ENCODE measurements around the gene TEX22.

The TEX22 gene

DNA sequence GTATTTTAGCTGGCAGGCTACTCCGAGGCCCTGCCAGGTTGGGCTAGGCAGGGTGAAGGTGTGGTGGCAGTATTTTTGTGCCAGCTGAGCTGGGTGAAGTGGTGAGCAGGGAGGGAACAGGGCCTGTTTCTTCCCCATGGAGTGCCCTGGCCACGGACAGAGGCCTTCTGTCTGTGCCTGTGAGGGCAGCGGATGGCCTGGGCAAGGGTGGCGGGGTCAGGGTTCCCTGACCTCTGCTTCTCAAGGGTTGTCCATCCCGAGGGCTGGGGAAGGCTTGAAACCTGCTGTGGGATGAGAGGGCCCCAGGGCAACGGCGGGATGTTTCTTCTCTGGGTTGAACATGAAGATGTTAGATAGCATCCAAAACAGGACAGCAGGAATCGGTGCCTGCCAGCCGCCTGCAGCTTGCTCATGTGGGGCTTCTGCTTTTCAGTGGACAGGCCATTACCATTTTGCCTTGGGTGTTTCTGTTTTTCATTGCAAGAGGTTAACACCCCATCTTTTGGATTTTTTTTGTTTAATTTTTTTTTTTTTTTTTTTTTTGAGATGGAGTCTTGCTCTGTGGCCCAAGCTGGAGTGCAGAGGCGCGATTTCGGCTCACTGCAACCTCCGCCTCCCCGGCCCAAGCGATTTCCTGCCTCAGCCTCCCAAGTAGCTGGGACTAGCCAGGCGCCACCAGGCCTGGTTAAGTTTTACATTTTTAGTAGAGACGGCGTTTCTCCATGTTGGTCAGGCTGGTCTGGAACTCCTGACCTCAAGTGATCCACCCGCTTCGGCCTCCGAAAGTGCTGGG is 24.6 kb downstream of the TEX22 start:
- Histone ChIP-seq H3K4me3 (ENCODE audit: low read length in 2 of 2) (no peak overlapping the region), H3K27ac (replicated peaks; ENCODE audit: low read length) (no peak overlapping the region), H4K8ac (ENCODE audit: low read depth, low read length) (no peak overlapping the region), H2AK5ac (ENCODE audit: low read depth, low read length) (no peak overlapping the region), H3K4ac (ENCODE audit: low read length) (no peak overlapping the region), H3K14ac (ENCODE audit: low read length) (no peak overlapping the region), H3K23ac (ENCODE audit: low read depth, low read length, poor library complexity) (no peak overlapping the region), H2BK15ac (ENCODE audit: low read length) (no peak overlapping the region), H2AFZ (ENCODE audit: low read length) (no peak overlapping the region), H2BK120ac (ENCODE audit: low read depth, low read length) (no peak overlapping the region), H3K4me2 (ENCODE audit: insufficient read depth, low read length, poor library complexity, severe bottlenecking) (no peak overlapping the region), H3K18ac (ENCODE audit: low read length) (peak overlapping the region; percentile 48), H3K4me1 (ENCODE audit: control insufficient read depth in 2 of 2, insufficient read depth in 1 of 2, low read depth in 1 of 2, low read length in 2 of 2) (peaks cover 21 to 23% of the 10 kb centered on the region in 2 donors), H2BK12ac (ENCODE audit: low read length) (no peak overlapping the region), H3K79me1 (ENCODE audit: low read depth, low read length) (peaks cover 36% of the 10 kb centered on the region), H3K36me3 (replicated peaks in 1 of 2; ENCODE audit: control insufficient read depth in 2 of 2, insufficient read depth in 2 of 2, low read length in 2 of 2) (peaks cover 21 to 58% of the 10 kb centered on the region in 2 donors), H3K27me3 (ENCODE audit: control insufficient read depth in 3 of 3, insufficient read depth in 3 of 3, low read depth in 1 of 3, low read length in 3 of 3) (no peaks in the 10 kb centered on the region), H2BK5ac (ENCODE audit: low read length) (no peak overlapping the region), H3K9me3 (replicated peaks in 1 of 2; ENCODE audit: control insufficient read depth in 2 of 2, insufficient read depth in 1 of 2, low read depth in 1 of 2, low read length in 2 of 2) (peaks cover 12 to 13% of the 10 kb centered on the region in 2 donors), H3K9ac (ENCODE audit: low read depth, low read length, poor library complexity) (no peak overlapping the region), H4K91ac (ENCODE audit: low read depth, low read length, poor library complexity) (no peak overlapping the region)
- WGBS, 2 donors (ENCODE audit: extremely low coverage in 2 of 2, insufficient read length in 2 of 2, insufficient replicate concordance in 1 of 2), result no CpG with 5 or more reads among the region's 21 CpGs
- DNase-seq (ENCODE audit: low spot score), result no peak

DNA sequence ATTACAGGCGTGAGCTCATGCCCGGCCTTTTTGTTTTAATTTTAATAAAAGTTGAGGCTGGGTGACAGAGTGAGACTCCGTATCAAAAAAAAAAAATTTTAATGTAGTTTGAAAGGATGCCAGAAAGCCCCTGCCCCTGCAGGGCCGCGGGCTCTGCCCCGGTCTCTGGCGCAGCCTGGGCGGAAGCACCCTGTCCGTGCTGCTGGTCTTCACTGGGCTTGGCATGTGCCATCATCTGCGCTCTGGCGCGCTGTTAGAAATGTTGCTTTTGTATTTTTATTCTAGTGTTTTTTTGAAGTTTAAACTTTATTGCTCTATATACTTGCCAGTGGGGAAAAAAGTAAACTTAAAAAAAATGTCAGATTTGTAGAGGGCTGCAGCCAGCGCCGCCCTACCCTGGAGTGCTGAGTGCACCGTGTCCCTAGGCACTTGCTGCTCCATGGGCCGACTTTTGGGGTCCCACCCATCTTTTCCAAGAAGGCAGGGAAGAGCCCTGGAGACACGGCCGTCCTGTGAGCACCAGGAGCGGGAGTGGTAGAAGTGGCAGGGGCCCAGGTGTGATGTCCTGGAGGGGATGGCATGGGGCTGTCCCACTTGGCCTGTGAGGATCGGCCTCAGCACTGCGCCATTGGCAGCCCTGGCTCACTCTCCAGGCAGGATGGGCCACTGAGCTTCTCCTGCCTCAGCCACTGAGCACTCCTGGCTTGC is 25.3 kb downstream of the TEX22 start:
- no CpG with 5 or more reads among the region's 21 CpGs for WGBS, 2 donors (ENCODE audit: extremely low coverage in 2 of 2, insufficient read length in 2 of 2, insufficient replicate concordance in 1 of 2)
- H3K4ac ChIP-seq (ENCODE audit: low read length), result no peak overlapping the region
- H3K79me1 ChIP-seq (ENCODE audit: low read depth, low read length), result peaks cover 37% of the 10 kb centered on the region
- no peaks in the 10 kb centered on the region for H3K27me3 ChIP-seq (ENCODE audit: control insufficient read depth in 3 of 3, insufficient read depth in 3 of 3, low read depth in 1 of 3, low read length in 3 of 3)
- no peak overlapping the region for H3K4me3 ChIP-seq (ENCODE audit: low read length in 2 of 2)
- no peak overlapping the region for H4K91ac ChIP-seq (ENCODE audit: low read depth, low read length, poor library complexity)
- no peak overlapping the region for H2AFZ ChIP-seq (ENCODE audit: low read length)
- H3K27ac ChIP-seq (replicated peaks; ENCODE audit: low read length), result no peak overlapping the region
- H2BK15ac ChIP-seq (ENCODE audit: low read length), result no peak overlapping the region
- H3K9me3 ChIP-seq (replicated peaks in 1 of 2; ENCODE audit: control insufficient read depth in 2 of 2, insufficient read depth in 1 of 2, low read depth in 1 of 2, low read length in 2 of 2), result peaks cover 12 to 18% of the 10 kb centered on the region in 2 donors
- no peak overlapping the region for H4K8ac ChIP-seq (ENCODE audit: low read depth, low read length)
- H3K36me3 ChIP-seq (replicated peaks in 1 of 2; ENCODE audit: control insufficient read depth in 2 of 2, insufficient read depth in 2 of 2, low read length in 2 of 2), result peaks cover 25 to 65% of the 10 kb centered on the region in 2 donors
- DNase-seq (ENCODE audit: low spot score), result no peak
- no peak overlapping the region for H3K4me2 ChIP-seq (ENCODE audit: insufficient read depth, low read length, poor library complexity, severe bottlenecking)
- no peak overlapping the region for H2BK12ac ChIP-seq (ENCODE audit: low read length)
- H2BK5ac ChIP-seq (ENCODE audit: low read length), result no peak overlapping the region
- H2AK5ac ChIP-seq (ENCODE audit: low read depth, low read length), result peak overlapping the region; percentile 46
- no peak overlapping the region for H3K23ac ChIP-seq (ENCODE audit: low read depth, low read length, poor library complexity)
- H2BK120ac ChIP-seq (ENCODE audit: low read depth, low read length), result no peak overlapping the region
- no peak overlapping the region for H3K14ac ChIP-seq (ENCODE audit: low read length)
- H3K9ac ChIP-seq (ENCODE audit: low read depth, low read length, poor library complexity), result no peak overlapping the region
- H3K4me1 ChIP-seq (ENCODE audit: control insufficient read depth in 2 of 2, insufficient read depth in 1 of 2, low read depth in 1 of 2, low read length in 2 of 2), result peaks cover 20 to 23% of the 10 kb centered on the region in 2 donors
- H3K18ac ChIP-seq (ENCODE audit: low read length), result no peak overlapping the region

DNA sequence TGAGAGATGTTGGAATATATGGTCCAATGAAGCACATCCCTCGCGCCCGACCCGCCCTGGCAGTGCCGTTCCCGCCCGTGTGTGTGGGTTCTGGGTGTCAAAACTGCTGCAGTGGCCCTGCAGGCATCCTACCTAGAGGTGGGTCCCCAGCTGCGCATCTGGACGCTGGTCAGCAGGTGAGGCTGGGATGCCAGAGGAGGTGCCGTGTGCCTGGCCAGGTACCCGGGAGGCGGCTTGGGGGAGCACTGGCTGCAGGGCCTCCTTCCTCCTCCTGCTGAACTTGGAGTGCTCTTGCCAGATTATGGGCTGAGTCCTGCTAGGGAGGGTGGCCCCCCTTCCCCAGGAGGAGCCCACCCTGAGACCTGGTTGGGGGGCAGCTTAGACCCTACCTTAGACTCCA is 26.5 kb downstream of the TEX22 start:
- Histone ChIP-seq H3K79me1 (ENCODE audit: low read depth, low read length) (peaks cover 35% of the 10 kb centered on the region), H2BK120ac (ENCODE audit: low read depth, low read length) (no peak overlapping the region), H3K9ac (ENCODE audit: low read depth, low read length, poor library complexity) (no peak overlapping the region), H2BK15ac (ENCODE audit: low read length) (no peak overlapping the region), H3K36me3 (replicated peaks in 1 of 2; ENCODE audit: control insufficient read depth in 2 of 2, insufficient read depth in 2 of 2, low read length in 2 of 2) (peaks cover 25 to 70% of the 10 kb centered on the region in 2 donors), H3K27me3 (ENCODE audit: control insufficient read depth in 3 of 3, insufficient read depth in 3 of 3, low read depth in 1 of 3, low read length in 3 of 3) (no peaks in the 10 kb centered on the region), H3K4me1 (ENCODE audit: control insufficient read depth in 2 of 2, insufficient read depth in 1 of 2, low read depth in 1 of 2, low read length in 2 of 2) (peaks cover 14 to 16% of the 10 kb centered on the region in 2 donors), H3K18ac (ENCODE audit: low read length) (peak overlapping the region; percentile 71), H2BK12ac (ENCODE audit: low read length) (peak overlapping the region; percentile 22), H3K4me2 (ENCODE audit: insufficient read depth, low read length, poor library complexity, severe bottlenecking) (no peak overlapping the region), H3K23ac (ENCODE audit: low read depth, low read length, poor library complexity) (peak overlapping the region; percentile 73), H3K9me3 (replicated peaks in 1 of 2; ENCODE audit: control insufficient read depth in 2 of 2, insufficient read depth in 1 of 2, low read depth in 1 of 2, low read length in 2 of 2) (peaks cover 12 to 22% of the 10 kb centered on the region in 2 donors), H3K27ac (replicated peaks; ENCODE audit: low read length) (no peak overlapping the region), H4K91ac (ENCODE audit: low read depth, low read length, poor library complexity) (no peak overlapping the region), H2AFZ (ENCODE audit: low read length) (no peak overlapping the region), H3K14ac (ENCODE audit: low read length) (no peak overlapping the region), H3K4ac (ENCODE audit: low read length) (no peak overlapping the region), H3K4me3 (ENCODE audit: low read length in 2 of 2) (no peak overlapping the region), H2BK5ac (ENCODE audit: low read length) (no peak overlapping the region), H4K8ac (ENCODE audit: low read depth, low read length) (no peak overlapping the region), H2AK5ac (ENCODE audit: low read depth, low read length) (no peak overlapping the region)
- no peak for DNase-seq (ENCODE audit: low spot score)
- no CpG with 5 or more reads among the region's 12 CpGs for WGBS, 2 donors (ENCODE audit: extremely low coverage in 2 of 2, insufficient read length in 2 of 2, insufficient replicate concordance in 1 of 2)

DNA sequence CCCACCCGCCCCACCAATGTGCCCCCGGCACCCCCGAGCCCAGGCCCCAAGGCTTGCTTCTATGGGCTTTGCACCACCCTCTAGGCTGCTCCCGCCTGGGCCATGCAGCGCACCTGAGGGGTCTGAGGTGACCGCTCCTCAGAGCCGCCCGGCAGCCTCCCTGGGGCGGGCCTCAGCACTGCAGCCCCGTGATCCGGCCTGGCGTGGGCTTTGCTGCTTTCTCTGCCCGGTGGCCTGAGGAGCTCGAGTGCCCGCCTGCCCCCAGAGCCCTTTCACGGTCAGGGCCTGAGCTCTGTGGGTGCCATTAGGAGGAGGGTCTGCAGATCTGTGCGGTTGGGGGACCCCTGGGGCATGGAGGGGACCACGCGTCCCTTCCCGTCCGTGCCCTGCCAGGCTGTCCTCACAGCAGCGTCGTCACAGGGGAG is 27.5 kb downstream of the TEX22 start:
- no peak overlapping the region for H3K18ac ChIP-seq (ENCODE audit: low read length)
- WGBS, 2 donors (ENCODE audit: extremely low coverage in 2 of 2, insufficient read length in 2 of 2, insufficient replicate concordance in 1 of 2), result no CpG with 5 or more reads among the region's 23 CpGs
- H3K9ac ChIP-seq (ENCODE audit: low read depth, low read length, poor library complexity), result no peak overlapping the region
- peaks cover 31 to 80% of the 10 kb centered on the region in 2 donors for H3K36me3 ChIP-seq (replicated peaks in 1 of 2; ENCODE audit: control insufficient read depth in 2 of 2, insufficient read depth in 2 of 2, low read length in 2 of 2)
- H3K4ac ChIP-seq (ENCODE audit: low read length), result no peak overlapping the region
- H2AFZ ChIP-seq (ENCODE audit: low read length), result no peak overlapping the region
- no peak overlapping the region for H3K14ac ChIP-seq (ENCODE audit: low read length)
- H3K79me1 ChIP-seq (ENCODE audit: low read depth, low read length), result peaks cover 34% of the 10 kb centered on the region
- no peak overlapping the region for H3K23ac ChIP-seq (ENCODE audit: low read depth, low read length, poor library complexity)
- no peak overlapping the region for H3K4me3 ChIP-seq (ENCODE audit: low read length in 2 of 2)
- H2BK120ac ChIP-seq (ENCODE audit: low read depth, low read length), result no peak overlapping the region
- H4K91ac ChIP-seq (ENCODE audit: low read depth, low read length, poor library complexity), result no peak overlapping the region
- H2BK12ac ChIP-seq (ENCODE audit: low read length), result no peak overlapping the region
- H3K4me1 ChIP-seq (ENCODE audit: control insufficient read depth in 2 of 2, insufficient read depth in 1 of 2, low read depth in 1 of 2, low read length in 2 of 2), result peaks cover 11 to 14% of the 10 kb centered on the region in 2 donors
- no peak overlapping the region for H3K4me2 ChIP-seq (ENCODE audit: insufficient read depth, low read length, poor library complexity, severe bottlenecking)
- no peak overlapping the region for H3K27ac ChIP-seq (replicated peaks; ENCODE audit: low read length)
- H2BK5ac ChIP-seq (ENCODE audit: low read length), result no peak overlapping the region
- no peak overlapping the region for H4K8ac ChIP-seq (ENCODE audit: low read depth, low read length)
- H2BK15ac ChIP-seq (ENCODE audit: low read length), result no peak overlapping the region
- H3K9me3 ChIP-seq (replicated peaks in 1 of 2; ENCODE audit: control insufficient read depth in 2 of 2, insufficient read depth in 1 of 2, low read depth in 1 of 2, low read length in 2 of 2), result peaks cover 14 to 32% of the 10 kb centered on the region in 2 donors
- no peak for DNase-seq (ENCODE audit: low spot score)
- H2AK5ac ChIP-seq (ENCODE audit: low read depth, low read length), result no peak overlapping the region
- no peaks in the 10 kb centered on the region for H3K27me3 ChIP-seq (ENCODE audit: control insufficient read depth in 3 of 3, insufficient read depth in 3 of 3, low read depth in 1 of 3, low read length in 3 of 3)
